ENCODE results near the gene STK39.

DNA sequence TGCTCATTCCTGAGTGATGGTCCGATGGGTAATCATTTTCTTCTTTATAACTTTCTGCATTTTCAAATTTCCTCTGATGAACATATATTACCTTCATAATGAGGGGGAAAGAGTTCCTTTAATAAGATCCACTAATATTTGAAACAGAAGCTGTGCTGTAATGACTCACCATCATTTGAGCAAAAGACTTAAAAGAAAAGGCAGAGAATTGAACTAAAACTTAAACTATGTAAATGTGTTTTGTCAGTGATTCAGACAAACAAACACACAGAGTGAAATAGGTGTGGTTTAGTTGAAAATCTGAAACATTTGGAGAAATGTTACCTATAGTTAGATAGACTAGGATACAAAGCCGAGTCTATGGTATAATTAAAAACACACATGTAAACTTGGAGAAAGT, 209.6 kb downstream of the STK39 start:
- TF ChIP-seq, protein P1, sequence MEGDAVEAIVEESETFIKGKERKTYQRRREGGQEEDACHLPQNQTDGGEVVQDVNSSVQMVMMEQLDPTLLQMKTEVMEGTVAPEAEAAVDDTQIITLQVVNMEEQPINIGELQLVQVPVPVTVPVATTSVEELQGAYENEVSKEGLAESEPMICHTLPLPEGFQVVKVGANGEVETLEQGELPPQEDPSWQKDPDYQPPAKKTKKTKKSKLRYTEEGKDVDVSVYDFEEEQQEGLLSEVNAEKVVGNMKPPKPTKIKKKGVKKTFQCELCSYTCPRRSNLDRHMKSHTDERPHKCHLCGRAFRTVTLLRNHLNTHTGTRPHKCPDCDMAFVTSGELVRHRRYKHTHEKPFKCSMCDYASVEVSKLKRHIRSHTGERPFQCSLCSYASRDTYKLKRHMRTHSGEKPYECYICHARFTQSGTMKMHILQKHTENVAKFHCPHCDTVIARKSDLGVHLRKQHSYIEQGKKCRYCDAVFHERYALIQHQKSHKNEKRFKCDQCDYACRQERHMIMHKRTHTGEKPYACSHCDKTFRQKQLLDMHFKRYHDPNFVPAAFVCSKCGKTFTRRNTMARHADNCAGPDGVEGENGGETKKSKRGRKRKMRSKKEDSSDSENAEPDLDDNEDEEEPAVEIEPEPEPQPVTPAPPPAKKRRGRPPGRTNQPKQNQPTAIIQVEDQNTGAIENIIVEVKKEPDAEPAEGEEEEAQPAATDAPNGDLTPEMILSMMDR (conservative IDR thresholded peaks at IDR 0.05; ENCODE audit: low read depth, low read length), result no peak
- TF ChIP-seq RCOR1 (IDR thresholded peaks at IDR 0.05; ENCODE audit: insufficient replicate concordance, low read length), result no peak
- TF ChIP-seq POLR2A (IDR thresholded peaks at IDR 0.05; ENCODE audit: low read depth, low read length), result no peak
- no peak for TF ChIP-seq RFX5 (IDR thresholded peaks at IDR 0.05; ENCODE audit: low read depth, low read length)
- TF ChIP-seq, protein P2, sequence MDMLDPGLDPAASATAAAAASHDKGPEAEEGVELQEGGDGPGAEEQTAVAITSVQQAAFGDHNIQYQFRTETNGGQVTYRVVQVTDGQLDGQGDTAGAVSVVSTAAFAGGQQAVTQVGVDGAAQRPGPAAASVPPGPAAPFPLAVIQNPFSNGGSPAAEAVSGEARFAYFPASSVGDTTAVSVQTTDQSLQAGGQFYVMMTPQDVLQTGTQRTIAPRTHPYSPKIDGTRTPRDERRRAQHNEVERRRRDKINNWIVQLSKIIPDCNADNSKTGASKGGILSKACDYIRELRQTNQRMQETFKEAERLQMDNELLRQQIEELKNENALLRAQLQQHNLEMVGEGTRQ (IDR thresholded peaks at IDR 0.05; ENCODE audit: low read depth, low read length), result no peak
- no peak for TF ChIP-seq MAFK (IDR thresholded peaks at IDR 0.05; ENCODE audit: low read depth, low read length)
- no peak for TF ChIP-seq MAZ (IDR thresholded peaks at IDR 0.05; ENCODE audit: borderline replicate concordance, low read depth, low read length)
- no peak for TF ChIP-seq CEBPB (IDR thresholded peaks at IDR 0.05; ENCODE audit: low read depth, low read length)
- TF ChIP-seq RAD21 (IDR thresholded peaks at IDR 0.05; ENCODE audit: low read length), result no peak
- no peak for TF ChIP-seq BHLHE40 (IDR thresholded peaks at IDR 0.05; ENCODE audit: low read depth, low read length)
